Peyer's patch (tissue), 4 donors: ENCODE data around the gene CAPN9. TPM values are rescaled to one million over a fixed set of nuclear protein-coding genes. Genes with fewer than 3 reads are reported as not detected.

Source experiments
- DNase-seq, 3 donors: peaks; one replicate each; pipeline ENCODE4 v3.0.0-alpha.2; 2017 to 2019
- H3K27ac ChIP-seq, 4 donors: fragments of 200-600 bp; sonication (generic); one replicate each; pipeline ENCODE4 v1.5.1; 2016 to 2019
- H3K27me3 ChIP-seq, 2 donors: fragments of 200-600 bp; sonication (generic); one replicate each; pipeline ENCODE4 v1.5.1; 2019
- H3K36me3 ChIP-seq, 3 donors: fragments of 200-600 bp; sonication (generic); one replicate each; pipeline ENCODE4 v1.5.1; 2016 to 2019
- H3K4me1 ChIP-seq, 4 donors: fragments of 200-600 bp; sonication (generic); one replicate each; pipeline ENCODE4 v1.5.1; 2016 to 2019
- H3K4me3 ChIP-seq, 4 donors: fragments of 200-600 bp; sonication (generic); 1 replicate in 3 of 4; 2 replicates in 1 of 4; pipeline ENCODE4 v1.5.1; 2016 to 2019; ENCODE audit warnings: mild to moderate bottlenecking in 1 of 4
- H3K9me3 ChIP-seq, 4 donors: fragments of 200-600 bp; sonication (generic); one replicate each; pipeline ENCODE4 v1.5.1; 2016 to 2019; ENCODE audit warnings: mild to moderate bottlenecking in 1 of 4
- POLR2A ChIP-seq, 2 donors: fragments of 450-650 bp; IDR thresholded peaks; one replicate each; pipeline ENCODE4 v1.5.1; 2017; ENCODE audit warnings: antibody characterized with exemption in 2 of 2, mild to moderate bottlenecking in 2 of 2, moderate library complexity in 2 of 2
- total RNA-seq, 4 donors: library from RNA; depleted of rRNA; stranded (reverse); fragments of >200 nt; gene quantifications; one replicate each; pipeline ENCODE4 v1.1.0, GENCODE V29; 2016
- TF ChIP-seq, protein P1 (sequence below), 6 experiments: fragments of 450-650 bp in 4 of 6; fragments of 200-600 bp in 2 of 6; sonication (generic) in 1 of 6; IDR thresholded peaks; one replicate each; pipeline ENCODE4 v1.5.1; 2017 to 2019; ENCODE audit warnings: antibody characterized with exemption in 6 of 6, mild to moderate bottlenecking in 3 of 6, moderate library complexity in 1 of 6

CAPN9 gene
- total RNA-seq, 4 donors from 2014 or later = 23.7 to 43.1 (median 33.4) TPM

DNA sequence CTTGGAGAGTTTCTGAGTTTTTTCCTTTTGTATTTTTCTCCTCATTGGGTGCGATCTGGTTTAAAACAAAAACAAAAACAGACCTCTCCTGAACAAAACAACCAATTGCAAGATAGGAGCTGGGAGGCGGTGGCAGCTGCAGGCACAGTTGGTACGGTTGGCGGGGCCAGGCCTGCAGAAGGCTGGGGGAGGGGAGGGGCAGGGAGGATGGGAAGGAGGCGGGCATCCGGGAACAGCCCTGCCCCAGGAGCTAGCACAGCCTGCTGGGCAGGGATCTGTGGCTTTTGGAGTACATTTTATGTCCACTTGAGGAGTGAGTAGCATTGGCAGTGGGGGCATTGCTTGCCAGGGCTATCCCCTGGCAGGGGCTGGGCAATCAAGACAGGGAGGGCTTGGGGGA, 5.2 kb downstream of the CAPN9 start:
- no peak overlapping the region for H3K4me3 ChIP-seq
- H3K27ac ChIP-seq = peak overlapping the region in 3 of 4 donors; percentile 36 to 77 (median 61)
- peak in 2 of 3 donors; percentile 69 to 84 for DNase-seq

DNA sequence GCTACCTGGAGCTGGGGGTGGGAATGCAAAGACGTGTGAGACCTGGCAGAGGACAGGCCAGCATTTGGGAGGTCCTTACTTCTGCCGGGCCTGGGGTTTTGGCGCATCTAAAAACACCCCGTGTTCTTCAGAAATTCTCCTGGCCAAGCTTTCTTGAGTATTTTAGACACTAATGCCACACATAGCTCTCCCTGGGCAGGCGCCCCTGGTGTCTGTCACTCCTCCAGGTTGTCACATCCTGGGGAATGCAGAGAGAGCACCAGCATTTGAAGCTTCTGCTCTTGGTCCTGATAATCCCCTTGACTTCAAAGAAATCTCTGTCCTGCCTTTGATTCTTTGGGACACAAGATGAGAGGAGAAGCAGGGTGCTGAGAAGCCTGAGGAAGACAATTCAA, 6.0 kb downstream of the CAPN9 start:
- Histone ChIP-seq H3K27ac (peak overlapping the region in 3 of 4 donors; percentile 36 to 77 (median 61)), H3K4me1 (peaks cover 0 to 16% (median 0%) of the 10 kb centered on the region in 4 donors), H3K4me3 (peak overlapping the region in 1 of 4 donors; percentile 31), H3K36me3 (no peaks in the 10 kb centered on the region), H3K27me3 (no peaks in the 10 kb centered on the region), H3K9me3 (no peaks in the 10 kb centered on the region)
- TF ChIP-seq POLR2A (IDR thresholded peaks at IDR 0.05) = no peak
- TF ChIP-seq, protein P1, sequence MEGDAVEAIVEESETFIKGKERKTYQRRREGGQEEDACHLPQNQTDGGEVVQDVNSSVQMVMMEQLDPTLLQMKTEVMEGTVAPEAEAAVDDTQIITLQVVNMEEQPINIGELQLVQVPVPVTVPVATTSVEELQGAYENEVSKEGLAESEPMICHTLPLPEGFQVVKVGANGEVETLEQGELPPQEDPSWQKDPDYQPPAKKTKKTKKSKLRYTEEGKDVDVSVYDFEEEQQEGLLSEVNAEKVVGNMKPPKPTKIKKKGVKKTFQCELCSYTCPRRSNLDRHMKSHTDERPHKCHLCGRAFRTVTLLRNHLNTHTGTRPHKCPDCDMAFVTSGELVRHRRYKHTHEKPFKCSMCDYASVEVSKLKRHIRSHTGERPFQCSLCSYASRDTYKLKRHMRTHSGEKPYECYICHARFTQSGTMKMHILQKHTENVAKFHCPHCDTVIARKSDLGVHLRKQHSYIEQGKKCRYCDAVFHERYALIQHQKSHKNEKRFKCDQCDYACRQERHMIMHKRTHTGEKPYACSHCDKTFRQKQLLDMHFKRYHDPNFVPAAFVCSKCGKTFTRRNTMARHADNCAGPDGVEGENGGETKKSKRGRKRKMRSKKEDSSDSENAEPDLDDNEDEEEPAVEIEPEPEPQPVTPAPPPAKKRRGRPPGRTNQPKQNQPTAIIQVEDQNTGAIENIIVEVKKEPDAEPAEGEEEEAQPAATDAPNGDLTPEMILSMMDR (IDR thresholded peaks at IDR 0.05) = no peak
- no peak for DNase-seq

More for the DNA sequence above, 5.2 kb downstream of the CAPN9 start:
- Histone ChIP-seq H3K9me3 (no peaks in the 10 kb centered on the region), H3K27me3 (no peaks in the 10 kb centered on the region), H3K4me1 (peaks cover 0 to 16% (median 0%) of the 10 kb centered on the region in 4 donors), H3K36me3 (no peaks in the 10 kb centered on the region)
- TF ChIP-seq POLR2A (IDR thresholded peaks at IDR 0.05) = no peak
- TF ChIP-seq, protein P1 (IDR thresholded peaks at IDR 0.05) = no peak

DNA sequence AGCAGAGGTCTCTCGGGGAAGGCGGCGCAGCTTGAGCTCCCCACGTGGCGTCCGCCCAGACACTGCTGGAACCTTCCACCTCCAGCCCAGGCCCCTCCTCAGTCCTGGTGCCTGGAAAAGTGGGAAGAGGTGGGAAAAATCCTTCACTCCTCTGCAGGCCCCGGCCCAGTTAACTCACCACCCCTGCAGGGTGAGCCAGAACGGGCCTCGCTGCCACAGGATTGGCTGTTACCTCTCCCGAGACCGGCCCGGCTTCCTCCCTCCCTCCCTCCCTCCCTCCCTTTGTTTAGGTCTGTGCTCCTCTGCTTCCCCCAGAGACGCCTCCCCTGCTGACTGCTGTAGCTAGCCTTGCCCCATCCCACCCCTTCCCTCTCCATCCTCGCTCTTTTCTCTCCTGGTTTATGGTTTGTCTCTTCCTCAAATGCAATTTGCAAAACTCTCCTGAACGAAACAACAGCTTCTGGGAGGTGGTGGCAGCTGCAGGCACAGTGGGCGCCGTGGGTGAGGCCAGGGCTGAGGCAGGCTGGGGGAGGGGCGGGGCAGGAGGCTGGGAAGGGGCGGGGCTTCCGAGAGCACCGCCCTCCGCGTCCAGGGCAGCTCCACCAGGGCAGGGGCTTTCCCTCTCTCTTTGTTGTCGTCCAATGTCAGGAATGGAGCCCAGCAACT, 6.5 kb downstream of the CAPN9 start:
- peaks cover 0 to 16% (median 0%) of the 10 kb centered on the region in 4 donors for H3K4me1 ChIP-seq
- H3K27ac ChIP-seq = peak overlapping the region in 3 of 4 donors; percentile 36 to 77 (median 61)
- no peaks in the 10 kb centered on the region for H3K36me3 ChIP-seq
- peak in 2 of 3 donors; percentile 64 to 86 for DNase-seq
- no peak for TF ChIP-seq POLR2A (IDR thresholded peaks at IDR 0.05)
- TF ChIP-seq, protein P1 (IDR thresholded peaks at IDR 0.05) = no peak
- H3K9me3 ChIP-seq = no peaks in the 10 kb centered on the region
- H3K27me3 ChIP-seq = no peaks in the 10 kb centered on the region
- peak overlapping the region in 1 of 4 donors; percentile 31 for H3K4me3 ChIP-seq

DNA sequence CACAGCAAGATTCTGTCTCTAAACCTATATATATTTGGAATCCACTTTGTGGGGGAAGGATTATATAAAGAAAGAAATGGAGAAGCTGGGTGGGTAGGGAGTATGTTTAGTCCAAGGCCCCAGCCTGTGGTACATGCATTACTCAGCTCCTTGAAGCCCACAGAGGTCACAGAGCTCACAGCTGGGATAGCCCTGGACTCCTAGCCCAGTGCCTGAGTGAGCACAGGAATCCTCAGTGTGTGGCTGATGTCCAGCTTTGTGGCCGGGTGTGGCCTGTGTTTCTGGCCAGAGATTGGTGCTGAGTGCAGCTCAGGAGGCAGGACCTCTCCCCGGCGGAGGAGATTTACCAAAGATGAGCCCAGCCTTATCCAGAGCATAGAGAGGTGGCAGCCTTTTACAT, 7.6 kb downstream of the CAPN9 start:
- Histone ChIP-seq H3K4me3 (no peak overlapping the region), H3K27me3 (no peaks in the 10 kb centered on the region), H3K4me1 (peaks cover 0 to 16% (median 0%) of the 10 kb centered on the region in 4 donors), H3K27ac (no peak overlapping the region), H3K9me3 (no peaks in the 10 kb centered on the region), H3K36me3 (no peaks in the 10 kb centered on the region)
- TF ChIP-seq, protein P1 (IDR thresholded peaks at IDR 0.05) = no peak
- no peak for TF ChIP-seq POLR2A (IDR thresholded peaks at IDR 0.05)
- no peak for DNase-seq

DNA sequence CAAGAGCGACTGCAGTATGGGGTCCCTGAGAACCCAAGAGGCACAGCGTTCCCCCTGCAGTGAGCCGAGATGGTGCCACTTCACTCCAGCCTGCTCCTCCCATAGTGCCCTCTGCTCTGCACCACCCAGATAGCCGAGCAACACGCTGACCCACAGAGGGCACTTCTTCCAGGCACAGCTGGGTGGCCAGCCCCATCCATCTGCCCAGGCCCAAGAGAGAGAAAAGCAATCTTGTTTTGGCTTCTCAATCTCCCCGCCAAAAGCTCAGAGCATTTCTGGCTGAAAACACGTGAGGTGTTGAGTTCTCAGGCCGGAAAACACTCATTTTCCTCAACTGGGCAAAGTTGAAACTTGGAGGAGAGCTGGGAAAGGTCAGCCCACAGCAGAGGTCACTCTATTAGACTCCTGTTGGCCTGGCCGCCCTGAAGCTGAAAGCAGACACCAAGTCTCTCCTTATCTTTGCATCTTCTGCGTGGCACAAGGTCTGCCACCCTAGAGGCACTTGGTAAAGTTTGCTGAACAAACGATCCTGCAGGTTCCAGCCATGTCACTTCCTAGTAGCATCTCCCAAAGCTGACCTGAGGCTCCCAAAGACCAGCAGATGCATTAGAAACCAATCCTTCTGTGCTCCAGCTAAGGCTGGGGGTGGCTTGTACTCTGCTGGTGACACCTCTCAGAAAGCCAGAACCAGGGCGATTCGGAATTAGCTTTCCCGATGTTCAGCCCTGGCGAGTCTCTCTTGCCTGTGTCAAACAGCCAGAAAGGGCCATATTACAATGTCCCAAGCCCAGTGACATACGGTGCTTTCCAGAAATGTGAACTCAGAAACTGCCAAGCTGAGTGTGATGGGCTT, 10.9 kb downstream of the CAPN9 start:
- DNase-seq = no peak
- H3K4me1 ChIP-seq = peaks cover 0 to 11% (median 0%) of the 10 kb centered on the region in 4 donors
- H3K36me3 ChIP-seq = no peaks in the 10 kb centered on the region
- H3K4me3 ChIP-seq = no peak overlapping the region
- no peaks in the 10 kb centered on the region for H3K27me3 ChIP-seq
- TF ChIP-seq, protein P1 (IDR thresholded peaks at IDR 0.05) = no peak
- no peak for TF ChIP-seq POLR2A (IDR thresholded peaks at IDR 0.05)
- H3K9me3 ChIP-seq = no peaks in the 10 kb centered on the region
- no peak overlapping the region for H3K27ac ChIP-seq
